Posterior vena cava (tissue), 2 donors: Measurements from ENCODE around the gene CNNM4. TPM values are rescaled to one million over a fixed set of nuclear protein-coding genes. Genes with fewer than 3 reads are reported as not detected.

ENCODE experiments used
- DNase-seq: peaks from one replicate; pipeline ENCODE4 v3.0.0-alpha.2; 2020; ENCODE audit warnings: low spot score
- intact Hi-C, 2 donors: fragments of 100-400 bp; cut with DNase I; formaldehyde crosslinking; loops; one replicate each; pipeline versions ENCODE4 v1.14.1 to v1.14.2; 2022 to 2023
- long read RNA-seq, 2 donors: library from polyadenylated mRNA; unstranded; transcript quantifications; one replicate each; pipeline ENCODE4 v2.0.0, GENCODE V29; 2020 to 2021
- total RNA-seq, 2 donors: library from RNA; stranded (reverse); fragmentation: NEBNext Ultra II Directional; extraction: Animal tissue kit (Norgen Biotek cat#: 25700); gene quantifications; one replicate each; pipeline ENCODE4 v1.2.1, GENCODE V29; 2021
- donor health status: DM: yes; HTN: yes; CAD: no.
- donor health status: DM: yes; HTN: yes; CAD: no.

Gene CNNM4
- 1 to 10 TPM; 3.4 to 4.0 TPM for total RNA-seq
- long read RNA-seq, donor 1, full-length matches to known transcripts = 1 of 3 reads
- long read RNA-seq, donor 1, partial matches to known transcripts = 1 of 3 reads
- long read RNA-seq, donor 1, other reads (novel, unspliced or antisense) = 1 of 3 reads
- long read RNA-seq, donor 2, partial matches to known transcripts = 1 of 1 reads
- long read RNA-seq, donor 2, other reads (novel, unspliced or antisense) = 0 of 1 reads

DNA sequence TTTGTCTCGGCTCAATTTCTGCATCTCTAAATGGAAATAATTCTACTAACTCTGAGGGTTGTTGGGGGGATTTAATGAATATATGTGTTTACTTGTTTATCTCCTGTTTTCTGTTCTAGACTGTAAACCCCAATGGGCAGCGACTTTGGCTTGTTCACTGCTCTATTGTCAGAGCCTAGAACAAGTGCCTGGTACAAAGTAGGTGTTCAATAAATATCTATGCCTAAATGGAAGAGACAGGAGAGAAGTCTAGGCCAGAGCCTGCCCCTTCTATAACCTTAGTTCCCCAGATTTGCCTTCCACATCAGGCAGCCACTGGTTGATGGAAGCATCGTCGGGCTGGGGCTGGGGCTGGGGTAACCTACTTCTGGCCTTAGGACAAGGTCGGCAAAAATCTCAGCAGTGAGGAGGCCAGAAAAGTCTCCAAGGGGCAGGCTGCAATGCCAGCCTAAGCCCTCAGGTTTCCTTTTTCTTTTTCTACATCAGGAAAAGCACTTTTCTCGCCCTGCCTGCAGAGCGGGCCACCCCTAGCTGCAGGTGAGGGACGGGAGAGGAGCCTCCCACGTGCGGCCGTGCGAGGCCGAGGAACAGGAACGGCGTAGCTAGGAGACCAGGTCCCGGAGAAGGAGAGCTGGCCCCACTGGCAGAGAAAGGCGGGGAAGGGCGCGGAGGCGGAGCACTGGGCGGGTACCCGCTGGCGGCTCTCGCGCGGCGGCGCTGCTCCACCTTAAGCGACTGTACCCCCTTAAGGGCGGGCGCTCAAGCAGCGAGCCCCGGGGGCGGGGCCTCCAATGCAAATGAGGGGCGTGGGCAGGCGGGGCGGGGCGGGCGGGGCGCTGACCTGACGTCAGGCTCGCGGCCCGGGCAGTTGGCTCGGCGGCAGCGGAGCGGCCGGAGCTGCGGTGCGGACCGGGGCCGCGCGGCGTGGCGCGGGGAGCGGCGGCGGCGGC, at the start of gene CNNM4:
TSS of gene CNNM4 (plus strand) at position 867 of the 950 bp plus-strand sequence. CDS start 98 bp downstream, outside the sequence.
- intact Hi-C loops = no loop called here
- DNase-seq = peak; percentile 97

DNA sequence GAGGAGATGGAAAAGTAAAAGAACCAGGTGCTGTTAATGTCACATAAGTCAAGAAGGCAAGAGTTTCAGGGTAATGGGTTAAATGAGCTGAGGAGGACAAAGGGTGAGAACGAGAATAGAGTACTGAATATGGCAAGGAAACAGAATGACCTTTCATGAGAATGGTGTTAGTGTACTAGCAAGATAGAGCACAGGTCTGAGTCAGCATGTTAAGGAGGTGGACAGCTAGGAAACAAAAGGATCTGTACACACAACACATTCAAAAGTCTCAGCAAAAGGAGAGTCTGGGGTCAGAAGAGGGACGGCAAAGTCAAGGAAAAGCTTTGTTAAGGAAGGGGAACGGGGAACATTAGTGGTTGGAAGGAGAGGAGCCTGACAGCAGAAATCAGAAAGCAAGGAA, 49.7 kb upstream of the CNNM4 start:
- intact Hi-C loops = no loop called here
- DNase-seq = no peak

DNA sequence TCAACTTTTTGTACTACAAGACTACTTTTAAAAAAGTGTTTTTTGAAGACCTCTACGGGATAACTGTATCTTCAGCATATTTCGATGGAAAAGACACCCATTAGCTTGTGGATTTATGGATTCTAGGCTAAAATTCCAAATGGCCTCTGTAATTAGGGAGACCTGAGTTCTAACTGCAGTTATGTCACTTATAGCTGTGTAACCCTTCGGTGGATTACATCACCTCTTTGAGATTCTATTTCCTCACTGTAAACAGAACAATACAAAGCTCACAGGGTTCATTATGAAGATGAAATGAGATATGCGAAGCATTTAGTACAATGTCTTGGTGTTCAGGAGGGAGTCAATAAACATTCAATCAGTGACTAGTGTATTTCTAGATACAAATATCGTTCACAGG, 45.0 kb upstream of the CNNM4 start:
- DNase-seq = no peak
- intact Hi-C loops = no loop called here

DNA sequence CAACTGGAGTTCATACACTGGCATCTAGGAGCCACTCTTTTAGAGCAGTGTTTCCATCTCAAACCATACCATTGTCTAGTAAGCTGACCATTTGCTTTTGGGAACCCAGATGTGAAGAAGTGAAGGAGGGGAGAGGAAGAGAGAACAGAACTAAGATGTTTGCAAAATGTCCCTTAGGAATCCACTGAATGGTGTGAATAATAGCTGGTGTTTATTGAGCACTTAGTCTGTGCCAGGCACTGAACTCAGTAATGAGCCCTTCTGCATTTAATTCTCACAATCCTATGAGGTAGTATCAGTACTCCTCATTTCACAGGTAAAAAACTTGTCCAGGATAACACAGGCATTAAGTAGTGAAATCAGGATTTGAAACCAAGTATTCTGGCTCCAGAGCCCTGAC, 44.3 kb upstream of the CNNM4 start:
- no peak for DNase-seq
- intact Hi-C loops = no loop called here

DNA sequence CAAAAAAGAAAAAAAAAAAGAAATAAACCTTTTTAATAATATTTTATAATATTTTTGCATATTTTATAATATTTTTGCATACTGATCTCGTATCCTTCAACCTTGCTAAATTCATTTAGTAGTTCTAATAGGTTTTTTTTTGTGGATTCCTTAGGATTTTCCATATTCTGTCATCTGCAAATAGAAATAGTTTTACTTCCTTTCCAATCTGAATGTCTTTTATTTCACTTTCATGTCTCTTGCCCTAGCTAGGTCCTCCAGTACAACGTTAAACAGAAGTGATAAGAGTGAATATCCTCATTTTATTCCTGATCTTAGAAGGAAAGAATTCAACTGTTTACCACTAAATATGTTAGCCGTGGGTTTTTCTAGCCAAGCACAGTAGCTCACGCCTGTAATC, 34.6 kb upstream of the CNNM4 start:
- intact Hi-C loops = no loop called here
- DNase-seq = no peak

DNA sequence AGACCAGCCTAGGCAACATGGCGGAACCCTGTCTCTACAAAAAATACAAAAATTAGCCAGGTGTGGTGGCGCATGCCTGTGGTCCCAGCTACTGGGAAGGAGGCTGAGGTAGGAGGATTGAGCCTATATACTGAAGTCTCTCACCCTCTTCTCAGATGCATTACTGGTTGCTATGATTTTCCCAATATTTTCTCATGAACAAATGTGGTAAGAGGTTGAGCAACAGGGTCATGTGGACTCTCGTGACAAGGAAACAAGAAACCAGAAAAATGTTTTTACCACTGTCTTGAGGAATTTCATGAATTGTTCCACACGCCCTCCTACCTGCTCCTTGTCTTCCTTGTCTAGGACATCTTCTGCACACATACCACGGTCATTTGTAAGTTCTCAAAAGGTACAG, 33.3 kb upstream of the CNNM4 start:
- intact Hi-C loops = no loop called here

DNA sequence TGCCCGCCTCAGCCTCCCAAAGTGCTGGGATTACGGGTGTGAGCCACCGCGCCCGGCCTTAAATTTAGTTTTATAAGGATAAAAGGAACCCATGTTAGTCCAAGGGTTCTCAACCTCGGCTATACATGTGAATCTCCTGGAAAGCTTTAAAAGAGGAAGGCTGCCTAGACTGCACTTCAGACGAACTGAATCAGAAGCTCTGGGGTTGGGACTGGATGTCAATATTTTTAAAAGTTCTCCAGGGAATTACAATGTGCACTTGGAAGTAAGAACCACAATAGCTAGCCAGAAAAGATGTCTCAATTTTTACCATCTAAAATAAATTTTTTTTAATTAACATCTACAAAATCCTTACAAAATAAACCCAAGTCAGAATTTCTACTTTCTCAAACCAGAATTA, 31.0 kb upstream of the CNNM4 start:
- DNase-seq = no peak
- intact Hi-C loops = loop anchor here in 1 of 2 donors (10.0 kb wide), 1 partner anchor 225 kb away; no protein-coding TSS in a partner anchor

More for the DNA sequence above, 33.3 kb upstream of the CNNM4 start:
- no peak for DNase-seq

DNA sequence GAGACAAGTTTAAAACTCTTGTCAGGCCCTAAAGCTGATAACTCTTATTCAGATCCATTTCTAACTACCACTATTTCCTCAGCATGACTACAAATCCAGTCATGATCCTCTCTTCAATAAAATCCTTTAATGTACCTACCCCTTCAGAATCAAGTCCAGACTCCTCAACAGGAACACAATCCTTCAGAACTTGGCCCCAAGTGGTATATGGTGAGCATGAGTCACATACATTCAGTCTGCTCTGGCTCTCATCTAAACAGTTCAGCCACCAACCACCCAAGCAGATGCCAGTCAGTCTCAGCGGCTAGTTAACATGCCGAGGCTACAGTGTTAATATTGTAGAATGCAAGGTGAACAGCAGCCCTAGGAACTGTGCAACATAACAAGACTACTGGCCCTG, 30.5 kb upstream of the CNNM4 start:
- intact Hi-C loops = loop anchor here in 1 of 2 donors (10.0 kb wide), 1 partner anchor 225 kb away; no protein-coding TSS in a partner anchor

DNA sequence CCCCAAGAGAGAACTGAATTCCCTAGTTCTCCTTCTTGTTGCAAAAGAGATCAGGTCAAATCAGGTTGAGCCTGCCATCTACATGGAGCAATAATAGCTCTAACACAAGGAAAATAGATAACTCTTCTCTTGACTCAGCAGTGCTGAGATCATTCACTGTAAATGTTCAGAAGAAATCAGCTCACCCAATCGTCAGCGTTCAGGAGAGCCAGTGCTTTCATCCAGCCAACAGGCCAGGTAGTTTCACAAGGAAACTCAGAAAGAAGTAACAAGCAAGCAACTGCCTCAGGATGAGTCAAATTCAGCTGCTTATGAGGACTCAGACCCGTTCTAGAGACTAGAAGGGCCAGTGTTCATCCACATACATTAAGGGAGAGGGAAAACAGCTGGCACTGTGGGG, 26.8 kb upstream of the CNNM4 start:
- intact Hi-C loops = loop anchor here in 1 of 2 donors (10.0 kb wide), 1 partner anchor 221 kb away; no protein-coding TSS in a partner anchor
- DNase-seq = no peak

More for the DNA sequence above, 30.5 kb upstream of the CNNM4 start:
- no peak for DNase-seq

DNA sequence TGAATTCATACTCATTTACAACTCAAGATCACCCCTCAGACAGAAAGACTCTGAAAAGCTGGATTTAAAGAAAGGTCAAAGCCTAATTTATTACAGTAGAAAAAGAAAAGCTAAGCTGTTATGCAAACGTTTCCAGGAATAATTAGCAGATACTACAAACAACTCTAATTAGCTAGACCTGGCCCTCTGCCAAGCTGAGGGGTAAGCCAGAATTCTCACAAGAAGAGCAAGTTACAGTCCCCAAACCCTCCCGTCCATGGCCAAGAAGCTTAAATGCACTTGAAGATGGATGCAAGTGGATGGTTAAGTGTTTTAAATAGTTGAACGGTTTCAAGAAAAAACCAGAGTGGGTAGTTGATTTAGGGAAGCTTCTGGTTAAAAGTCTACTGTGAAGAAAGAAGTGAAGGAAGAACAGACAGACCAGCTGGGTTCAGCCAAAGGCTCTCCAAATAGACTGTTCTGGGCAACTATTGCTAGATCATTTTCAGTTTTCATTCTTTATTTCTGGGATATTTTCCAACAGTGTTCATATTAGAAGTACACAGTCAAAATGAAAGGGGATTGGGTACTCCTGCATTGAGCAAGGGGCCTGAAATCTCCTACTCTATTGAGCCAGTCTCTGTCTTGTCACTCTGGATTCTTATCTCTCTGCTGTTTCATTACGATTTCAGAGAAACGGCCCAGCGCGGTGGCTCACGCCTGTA, 25.7 kb upstream of the CNNM4 start:
- DNase-seq = no peak
- intact Hi-C loops = loop anchor here in 1 of 2 donors (10.0 kb wide), 1 partner anchor 220 kb away; no protein-coding TSS in a partner anchor

DNA sequence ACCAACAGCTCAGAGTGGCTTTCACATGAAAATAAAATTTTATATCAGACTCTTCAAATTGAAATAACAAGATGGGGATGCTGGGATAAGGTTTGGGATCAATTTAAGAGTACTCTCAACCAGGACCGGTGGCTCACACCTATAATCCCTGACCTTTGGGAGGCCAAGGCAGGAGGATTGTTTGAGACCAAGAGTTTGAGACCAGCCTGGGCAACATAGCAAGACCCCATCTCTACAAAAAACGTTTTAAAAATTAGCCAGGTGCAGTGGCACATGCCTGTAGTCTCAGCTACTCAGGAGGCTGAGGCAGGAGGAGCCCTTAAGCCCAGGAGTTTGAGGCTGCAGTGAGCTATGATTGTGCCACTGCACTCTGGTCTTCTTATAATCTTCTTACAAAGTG, 23.5 kb upstream of the CNNM4 start:
- intact Hi-C loops = loop anchor here in 1 of 2 donors (10.0 kb wide), 1 partner anchor 218 kb away; no protein-coding TSS in a partner anchor
- DNase-seq = no peak

DNA sequence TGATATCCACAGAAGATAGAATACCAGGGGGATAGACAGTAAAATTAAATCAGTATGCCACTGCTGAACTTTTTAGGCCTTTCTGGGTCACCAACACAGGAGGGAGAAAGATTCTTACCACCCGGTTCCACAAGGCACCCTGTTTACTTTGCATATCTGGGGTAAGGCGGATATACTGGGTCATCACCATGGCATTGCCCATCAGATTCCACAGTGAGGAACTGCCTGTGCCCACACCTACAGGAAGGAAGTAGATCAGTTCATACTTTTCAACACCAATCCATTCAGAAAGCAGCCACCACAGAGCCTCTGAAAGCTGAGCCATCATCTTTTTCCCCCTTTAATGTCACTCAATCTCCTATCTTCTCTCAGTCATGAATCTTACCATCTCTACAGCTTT, 22.9 kb upstream of the CNNM4 start:
- no peak for DNase-seq
- intact Hi-C loops = loop anchor here in 1 of 2 donors (10.0 kb wide), 1 partner anchor 217 kb away; no protein-coding TSS in a partner anchor

DNA sequence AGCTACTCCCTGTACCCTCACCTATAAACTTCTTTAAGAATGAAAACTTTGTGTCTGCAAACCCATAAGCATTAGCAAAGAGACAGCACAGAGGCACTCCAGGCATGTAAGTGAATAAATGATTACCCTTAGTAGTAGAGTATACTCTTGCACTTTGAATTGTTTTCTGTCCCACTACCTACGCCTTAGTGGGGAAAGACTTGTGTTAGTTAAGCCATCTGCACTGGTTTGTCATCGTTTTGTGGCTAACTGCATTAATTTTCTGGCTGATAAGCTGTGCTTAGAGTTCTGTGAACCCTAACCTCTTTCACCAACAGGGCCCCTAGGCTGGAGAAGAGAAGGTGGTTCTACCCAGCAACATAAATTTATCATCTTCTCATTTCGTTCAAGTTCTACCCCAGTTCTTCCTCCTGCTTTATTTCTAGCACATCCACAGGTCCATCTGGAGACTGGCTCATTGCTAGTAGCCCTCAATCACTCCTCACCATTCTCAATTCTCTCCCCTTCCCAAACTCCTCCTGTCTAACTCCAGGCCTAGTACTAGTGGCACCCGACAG, 21.5 kb upstream of the CNNM4 start:
- DNase-seq = no peak
- intact Hi-C loops = loop anchor here in 1 of 2 donors (10.0 kb wide), 1 partner anchor 216 kb away; no protein-coding TSS in a partner anchor

DNA sequence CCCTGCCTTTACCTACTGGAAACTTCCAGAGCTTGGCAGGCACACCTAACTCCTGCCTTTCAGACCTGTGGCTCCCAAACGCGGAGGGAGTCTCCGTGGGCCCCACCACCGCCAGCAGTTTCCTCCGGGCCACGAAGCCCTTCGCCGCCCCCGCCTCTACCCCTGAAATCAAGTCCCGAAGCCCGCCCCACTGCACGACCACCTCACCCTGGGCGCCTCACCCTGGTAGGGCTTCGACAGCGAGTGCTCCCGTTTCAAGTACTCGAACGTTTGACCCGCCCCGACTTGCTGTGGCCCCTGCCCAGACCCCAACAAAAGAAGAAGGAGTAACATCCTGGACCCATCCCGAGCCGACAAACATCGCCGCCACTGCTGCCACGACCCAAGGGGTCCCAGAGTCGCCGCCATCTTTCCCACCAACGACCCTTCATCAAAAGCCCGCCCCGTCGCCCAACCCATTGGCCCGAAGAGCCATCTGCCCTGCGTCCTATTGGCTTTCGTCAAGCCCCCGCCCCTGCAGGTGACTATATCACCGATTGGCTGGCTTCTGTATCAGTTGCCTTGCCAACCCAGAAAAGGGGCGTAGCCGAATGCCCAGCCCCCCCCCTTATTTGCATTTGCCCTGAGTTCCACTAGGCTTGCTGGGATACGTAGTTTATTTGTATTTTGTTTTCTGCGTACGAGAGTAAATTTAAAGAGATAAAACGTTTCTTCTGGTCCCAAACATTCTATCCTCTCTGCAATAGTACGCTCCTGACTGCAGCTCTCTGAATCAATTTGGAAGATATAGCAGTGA, 20.9 kb upstream of the CNNM4 start, which contains the start of gene LMAN2L:
TSS of gene LMAN2L (minus strand) at position 432 of the 796 bp plus-strand sequence. CDS start at position 408, 24 bp downstream.
- DNase-seq = peak; percentile 98
- intact Hi-C loops = loop anchor here in 1 of 2 donors (10.0 kb wide), 1 partner anchor 215 kb away; no protein-coding TSS in a partner anchor

DNA sequence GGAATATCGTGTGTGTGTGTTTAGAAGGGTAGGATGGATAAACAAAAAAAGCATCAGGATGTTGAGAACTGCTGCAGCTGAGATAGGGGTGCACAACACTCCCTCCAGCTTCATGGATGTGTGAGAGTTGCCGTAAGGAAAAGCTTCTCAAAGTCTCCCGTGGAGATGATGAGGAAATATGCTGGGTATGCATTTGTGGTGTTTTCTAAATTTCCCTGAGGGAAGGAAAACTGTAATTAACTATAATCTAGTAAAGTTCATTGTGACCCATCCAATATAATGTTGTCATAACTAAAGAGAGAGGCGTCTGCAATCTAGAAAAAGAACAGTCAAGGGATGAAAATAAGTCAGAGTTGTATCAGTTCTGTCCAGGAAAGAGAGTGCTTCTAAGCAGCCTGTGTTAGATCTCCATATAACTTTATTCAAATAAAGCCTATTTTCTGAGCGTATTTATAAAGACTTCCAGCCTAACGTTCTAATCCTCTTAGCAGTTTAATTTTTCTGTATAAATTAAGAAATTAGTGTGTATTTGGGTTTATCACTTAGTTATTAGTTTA, 13.6 kb upstream of the CNNM4 start:
- no peak for DNase-seq
- intact Hi-C loops = no loop called here

DNA sequence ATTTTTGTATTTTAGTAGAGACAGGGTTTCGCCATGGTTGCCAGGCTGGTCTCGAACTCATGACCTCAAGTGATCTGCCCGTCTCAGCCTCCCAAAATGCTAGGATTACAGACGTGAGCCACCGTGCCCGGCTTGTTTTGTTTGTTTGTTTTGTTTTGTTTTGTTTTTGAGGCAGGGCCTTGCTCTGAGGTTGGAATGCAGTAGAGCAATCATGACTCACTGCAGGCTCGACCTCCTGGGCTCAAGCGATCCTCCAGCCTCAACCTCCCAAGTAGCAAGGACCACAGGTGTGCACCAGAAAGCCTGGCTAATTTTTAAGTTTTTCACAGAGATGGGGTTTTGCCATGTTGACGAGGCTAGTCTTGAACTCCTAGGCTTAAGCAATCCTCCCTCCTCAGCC, 8.9 kb upstream of the CNNM4 start:
- intact Hi-C loops = no loop called here
- no peak for DNase-seq

DNA sequence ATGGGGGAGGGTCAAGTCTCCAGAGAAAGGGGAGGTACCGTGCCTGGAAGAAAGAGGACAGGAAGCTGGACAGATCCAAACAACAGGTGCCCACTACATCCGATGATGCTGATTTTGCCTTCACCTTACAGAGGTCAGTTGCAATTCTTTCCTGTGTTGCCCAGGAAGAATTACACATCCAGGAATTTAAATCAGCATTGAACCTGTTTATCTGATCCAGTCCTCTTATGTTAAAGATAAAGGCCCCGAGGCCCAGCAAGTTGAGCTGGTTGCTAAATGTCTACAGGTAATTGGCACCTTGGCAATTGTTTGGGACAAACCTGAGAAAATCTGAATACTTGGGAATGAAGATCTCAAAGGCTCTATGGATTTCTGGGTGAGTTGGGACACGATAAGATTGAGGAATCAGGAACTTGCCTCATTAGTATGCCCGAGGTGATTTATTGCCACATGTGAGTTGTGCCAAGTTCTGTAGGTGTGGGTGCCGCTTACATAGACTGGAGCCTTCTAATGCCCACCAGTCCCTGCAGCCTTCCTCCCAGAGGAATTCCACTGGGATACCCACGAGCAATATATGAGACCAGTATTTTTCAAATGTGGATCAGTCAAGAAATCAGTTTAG, 6.9 kb upstream of the CNNM4 start:
- intact Hi-C loops = no loop called here
- DNase-seq = no peak
